ENCODE measurements around the gene OLA1.

DNA sequence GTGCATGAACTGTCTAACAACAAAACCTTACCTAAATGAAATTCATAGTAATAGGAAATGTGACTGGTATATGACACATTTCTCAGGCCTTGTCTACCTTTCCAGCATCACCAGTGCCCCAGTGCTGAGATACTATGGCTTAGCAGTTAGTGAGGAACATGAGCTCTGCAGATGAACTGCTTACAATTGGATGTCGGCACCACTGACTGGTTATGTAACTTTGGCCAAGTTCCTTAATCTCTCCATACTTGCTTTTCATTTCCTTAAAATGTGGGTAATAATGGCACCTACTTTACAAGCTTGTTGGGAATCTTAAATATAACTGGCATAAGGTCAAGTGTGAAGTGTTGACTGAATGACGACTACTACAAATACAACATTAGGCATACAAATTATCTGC is 136.3 kb downstream of the OLA1 start:
- TF ChIP-seq, protein P1, sequence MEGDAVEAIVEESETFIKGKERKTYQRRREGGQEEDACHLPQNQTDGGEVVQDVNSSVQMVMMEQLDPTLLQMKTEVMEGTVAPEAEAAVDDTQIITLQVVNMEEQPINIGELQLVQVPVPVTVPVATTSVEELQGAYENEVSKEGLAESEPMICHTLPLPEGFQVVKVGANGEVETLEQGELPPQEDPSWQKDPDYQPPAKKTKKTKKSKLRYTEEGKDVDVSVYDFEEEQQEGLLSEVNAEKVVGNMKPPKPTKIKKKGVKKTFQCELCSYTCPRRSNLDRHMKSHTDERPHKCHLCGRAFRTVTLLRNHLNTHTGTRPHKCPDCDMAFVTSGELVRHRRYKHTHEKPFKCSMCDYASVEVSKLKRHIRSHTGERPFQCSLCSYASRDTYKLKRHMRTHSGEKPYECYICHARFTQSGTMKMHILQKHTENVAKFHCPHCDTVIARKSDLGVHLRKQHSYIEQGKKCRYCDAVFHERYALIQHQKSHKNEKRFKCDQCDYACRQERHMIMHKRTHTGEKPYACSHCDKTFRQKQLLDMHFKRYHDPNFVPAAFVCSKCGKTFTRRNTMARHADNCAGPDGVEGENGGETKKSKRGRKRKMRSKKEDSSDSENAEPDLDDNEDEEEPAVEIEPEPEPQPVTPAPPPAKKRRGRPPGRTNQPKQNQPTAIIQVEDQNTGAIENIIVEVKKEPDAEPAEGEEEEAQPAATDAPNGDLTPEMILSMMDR (IDR thresholded peaks at IDR 0.05), result no peak
- TF ChIP-seq EP300 (IDR thresholded peaks at IDR 0.05) (no peak), POLR2A (IDR thresholded peaks at IDR 0.05) (no peak)

All from sigmoid colon (tissue), 4 donors.